HG03354 (cell line): ENCODE results near the gene TRPV4.
"Not testable (repeated sequence)": the region's sequence is repeated elsewhere in the genome, so short reads cannot be mapped to it uniquely, and the experiment has no call there.

Experiments used
- ATAC-seq: cut with Tn5 transposase; IDR thresholded peaks from one replicate; pipeline ENCODE4 v1.9.1; 2021; ENCODE audit warnings: mild to moderate bottlenecking; ENCODE audit not compliant: unreplicated experiment, poor library complexity, severe bottlenecking

The TRPV4 gene

DNA sequence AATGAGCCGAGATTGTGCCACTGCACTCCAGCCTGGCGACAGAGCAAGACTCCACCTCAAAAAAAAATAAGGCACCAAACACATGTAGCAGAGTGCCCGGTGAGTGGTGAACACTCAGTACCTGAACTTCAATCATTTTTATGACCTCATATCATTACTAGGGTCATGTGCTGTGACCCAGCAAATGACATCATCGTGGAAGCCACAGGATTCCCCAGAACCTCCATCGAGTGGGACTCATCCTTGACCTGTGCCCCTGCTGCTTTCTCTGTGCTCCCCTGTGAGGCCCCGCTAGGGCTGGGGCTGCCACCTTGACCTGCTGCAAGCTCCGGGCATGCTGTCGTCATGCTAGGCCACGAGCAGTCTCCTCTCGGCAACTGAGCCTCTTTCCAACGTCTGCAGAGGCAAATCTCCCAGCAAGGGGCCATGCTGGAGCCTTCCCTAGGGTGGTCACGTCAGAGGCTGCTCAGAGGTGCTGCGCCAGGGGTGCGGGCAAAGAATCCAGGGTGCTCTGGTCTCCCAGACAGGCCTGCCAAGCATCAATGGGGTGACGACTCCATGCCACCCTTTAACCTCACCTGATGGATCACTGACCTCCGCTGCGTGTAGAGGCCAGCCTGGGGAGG is 28.6 kb upstream of the TRPV4 start:
- no peak for ATAC-seq

DNA sequence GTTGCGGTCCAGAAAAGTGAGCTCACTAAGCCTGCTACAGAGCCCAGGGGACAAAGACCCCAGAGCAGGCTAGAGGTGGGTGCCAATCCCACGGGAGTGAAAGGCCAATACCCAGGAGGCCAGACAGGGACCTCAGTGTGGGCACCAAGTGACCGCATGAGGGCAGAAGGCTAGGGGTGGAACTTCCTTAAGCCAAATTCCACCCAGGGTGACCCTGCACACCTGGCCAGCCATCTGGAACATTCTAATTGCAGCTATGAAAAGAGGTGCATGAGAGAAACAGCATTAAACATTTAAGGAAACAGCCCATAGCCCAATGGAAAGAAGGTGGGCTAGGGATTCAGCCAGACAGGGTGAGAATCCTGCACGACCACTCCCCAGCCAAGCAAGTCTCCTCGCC is 27.8 kb upstream of the TRPV4 start:
- no peak for ATAC-seq

DNA sequence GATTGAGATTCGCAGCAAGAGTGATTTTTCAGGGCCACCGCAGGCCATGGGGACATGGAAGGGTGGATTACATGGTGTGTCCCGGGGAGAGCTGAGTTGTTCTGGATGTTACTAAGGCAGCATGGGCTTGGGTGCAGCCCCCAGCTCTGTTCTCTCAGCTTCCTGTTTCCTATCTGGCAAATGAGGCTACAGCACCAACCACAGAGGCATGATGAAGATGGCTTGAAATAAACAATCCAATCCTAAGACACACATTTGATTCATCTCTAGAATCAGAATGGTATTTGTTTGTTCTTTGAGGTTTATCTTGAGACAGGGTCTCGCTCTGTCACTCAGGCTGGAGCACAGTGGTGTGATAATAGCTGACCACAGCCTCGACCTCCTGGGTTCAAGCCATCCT is 25.6 kb upstream of the TRPV4 start:
- ATAC-seq: no peak

DNA sequence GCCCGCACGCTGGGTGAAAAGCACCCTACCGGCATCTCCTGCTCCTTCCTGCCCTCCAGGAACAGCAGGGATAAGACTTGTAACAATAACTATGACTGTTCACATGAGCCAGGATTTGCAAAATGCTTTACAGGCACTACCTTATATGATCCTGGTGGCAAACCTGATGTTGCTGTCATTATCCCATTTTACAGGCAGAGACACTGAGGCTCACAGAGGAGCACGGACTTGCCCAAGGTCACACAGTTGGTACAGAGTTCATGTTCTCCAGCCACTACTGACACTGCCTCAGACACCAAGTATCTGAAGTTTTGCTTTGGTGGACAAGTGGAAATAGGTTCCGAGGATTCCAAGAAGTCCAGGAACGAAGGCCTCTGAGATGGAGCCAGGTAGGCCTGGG is 24.5 kb upstream of the TRPV4 start:
- no peak for ATAC-seq

DNA sequence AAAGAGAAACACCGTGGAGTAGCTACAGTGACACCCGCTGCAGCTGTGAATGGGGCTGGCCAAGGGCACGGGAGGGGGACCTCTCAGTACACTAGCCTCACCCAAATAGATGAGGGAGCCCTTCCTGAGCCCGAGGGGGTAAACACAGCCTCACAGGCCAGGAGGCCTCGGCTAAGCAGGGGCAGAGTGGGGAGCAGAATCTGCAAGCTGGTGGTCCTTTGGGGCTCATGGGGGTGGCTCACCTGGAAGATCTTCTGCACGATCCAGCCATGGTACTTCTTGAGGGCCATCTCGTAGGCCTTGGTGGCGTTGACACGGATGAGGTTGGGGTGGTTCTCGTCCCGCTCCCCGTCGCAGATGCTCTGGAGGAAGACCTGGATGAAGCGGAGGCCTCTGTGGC is 22.2 kb upstream of the TRPV4 start:
- no peak for ATAC-seq

DNA sequence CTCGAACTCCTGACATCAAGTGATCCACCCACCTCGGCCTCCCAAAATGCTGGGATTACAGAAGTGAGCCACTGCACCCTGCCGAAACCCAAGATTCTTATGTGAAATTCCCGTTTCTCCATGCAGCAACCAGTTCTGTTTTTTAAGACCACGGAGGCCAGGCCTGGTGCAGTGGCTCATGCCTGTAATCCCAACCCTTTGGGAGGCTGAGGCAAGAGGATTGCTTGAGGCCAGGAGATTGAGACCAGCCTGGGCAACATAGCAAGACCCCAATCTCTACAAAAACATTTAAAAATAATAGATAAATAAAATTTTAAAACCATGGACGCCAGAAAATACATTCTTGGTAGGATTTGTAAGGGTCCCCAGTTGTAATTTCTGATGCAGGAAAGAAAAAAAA is 17.3 kb upstream of the TRPV4 start:
- not testable (repeated sequence) for ATAC-seq

DNA sequence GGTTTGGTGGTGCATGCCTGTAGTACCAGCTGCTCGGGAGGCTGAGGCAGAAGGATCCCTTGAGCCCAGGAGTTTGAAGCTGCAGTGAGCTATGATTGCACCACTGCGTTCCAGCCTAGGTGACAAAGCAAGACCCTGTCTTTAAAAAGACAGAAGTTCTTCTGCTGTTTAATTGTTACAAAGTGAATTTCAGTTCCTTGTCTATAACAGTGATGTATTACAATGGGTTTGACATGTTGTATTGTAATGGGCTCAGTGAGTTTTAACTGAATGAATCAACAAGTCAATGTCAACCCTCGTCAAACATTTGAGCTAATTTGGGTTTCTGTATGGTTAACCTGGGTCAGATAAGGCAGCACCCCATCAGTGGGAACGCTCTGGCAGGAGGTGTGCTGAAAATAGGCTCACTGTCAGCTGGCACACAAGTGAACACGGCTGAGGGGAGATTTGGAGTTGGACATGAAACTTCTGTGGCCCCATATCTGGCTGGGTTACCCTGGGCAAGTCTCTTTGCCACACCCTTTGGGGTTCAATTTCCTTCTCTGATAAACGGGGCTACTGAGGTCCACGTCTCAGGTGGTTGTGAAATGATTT is 14.0 kb upstream of the TRPV4 start:
- ATAC-seq: no peak

DNA sequence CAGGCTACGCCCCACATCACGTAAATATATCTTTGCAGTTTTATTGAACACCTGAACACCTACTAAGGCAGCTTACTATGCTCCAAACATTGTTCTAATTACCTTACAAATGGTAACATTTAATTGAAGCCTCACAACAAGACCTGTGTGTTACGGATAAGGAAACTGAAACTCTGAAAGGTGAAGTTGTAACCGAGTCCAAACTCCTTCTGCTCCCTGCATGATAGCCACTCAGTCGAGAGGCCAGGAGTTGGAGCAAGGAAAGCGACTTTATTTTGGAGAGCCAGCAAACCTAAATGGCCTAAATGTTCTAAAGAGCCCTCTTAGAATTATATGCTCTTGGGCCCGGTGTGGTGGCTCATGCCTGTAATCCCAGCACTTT is 12.6 kb upstream of the TRPV4 start:
- ATAC-seq: no peak

DNA sequence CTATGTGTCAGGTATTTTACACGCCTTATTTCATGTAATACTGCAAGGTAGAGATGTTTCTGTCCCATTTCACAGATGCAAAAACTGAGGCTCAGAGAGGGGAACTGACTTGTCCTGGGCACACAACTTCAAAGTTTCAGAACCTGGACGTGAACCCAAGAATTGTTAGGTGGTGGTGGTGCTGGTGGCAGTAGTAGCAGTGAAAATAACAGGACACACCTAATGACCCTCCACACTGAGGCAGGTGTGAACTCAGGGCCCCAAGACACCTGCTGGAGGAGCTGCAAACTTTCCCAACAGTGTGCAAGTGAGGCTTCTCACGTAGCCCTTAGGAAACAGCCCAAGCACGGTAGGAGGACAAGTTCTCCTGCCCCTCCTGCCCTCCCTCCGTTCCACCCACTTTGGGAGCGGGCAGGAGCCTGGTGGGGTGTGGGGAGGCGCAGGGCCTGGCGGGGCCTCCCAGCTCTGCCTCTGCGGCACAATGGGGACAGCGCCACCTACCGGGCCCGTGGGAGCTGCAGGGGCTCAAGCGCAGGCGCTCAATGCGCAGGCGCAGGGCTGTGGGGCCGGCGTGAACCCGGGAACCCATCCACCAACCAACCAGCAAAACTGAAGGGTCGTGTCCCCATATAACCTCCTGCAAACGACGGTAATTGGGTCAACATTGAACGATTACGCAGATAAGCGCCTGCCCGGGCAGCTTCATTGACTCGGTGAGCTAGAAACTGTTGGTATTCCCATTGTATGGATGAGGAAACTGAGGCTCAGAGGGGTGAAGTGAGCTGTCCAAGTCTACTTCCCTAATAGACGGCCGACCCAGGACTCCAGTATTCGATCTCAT is 12.0 kb upstream of the TRPV4 start:
- ATAC-seq: peak; percentile 78

DNA sequence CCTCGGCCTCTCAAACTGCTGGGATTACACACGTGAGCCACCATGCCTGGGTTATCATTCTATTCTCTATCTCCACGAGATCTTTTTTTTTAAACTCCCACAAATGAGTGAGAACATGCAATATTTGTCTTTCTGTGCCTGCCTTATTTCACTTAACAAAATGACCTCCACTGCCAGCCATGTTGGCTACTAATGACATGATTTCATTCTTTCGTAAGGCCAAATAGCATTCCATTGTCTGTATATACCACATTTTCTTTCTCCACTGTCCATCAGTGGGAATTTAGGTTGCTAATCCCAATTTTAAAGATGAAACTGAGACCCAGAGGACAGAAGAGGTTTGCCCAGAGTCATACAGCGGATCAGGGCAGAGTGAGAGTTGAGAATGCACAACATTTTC is 10.9 kb upstream of the TRPV4 start:
- ATAC-seq: no peak

DNA sequence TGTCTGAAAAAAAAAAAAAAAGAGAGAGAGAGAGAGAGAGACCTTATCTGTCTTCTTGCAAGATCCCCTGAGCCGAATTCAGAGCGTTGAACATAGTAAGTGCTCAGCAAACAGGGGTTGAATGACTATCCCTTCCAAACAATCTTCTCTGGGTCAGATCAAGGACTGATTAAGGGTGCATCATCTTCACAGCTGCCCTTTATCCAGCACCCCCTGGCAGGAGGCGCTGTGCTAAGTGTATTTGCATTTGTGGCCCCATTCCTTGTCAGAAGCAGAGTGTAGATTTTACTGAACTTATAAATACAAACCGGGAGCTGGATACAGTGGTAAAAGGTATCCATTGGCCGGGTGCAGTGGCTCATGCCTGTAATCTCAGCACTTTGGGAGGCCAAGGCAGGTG is 8.8 kb upstream of the TRPV4 start:
- no peak for ATAC-seq

DNA sequence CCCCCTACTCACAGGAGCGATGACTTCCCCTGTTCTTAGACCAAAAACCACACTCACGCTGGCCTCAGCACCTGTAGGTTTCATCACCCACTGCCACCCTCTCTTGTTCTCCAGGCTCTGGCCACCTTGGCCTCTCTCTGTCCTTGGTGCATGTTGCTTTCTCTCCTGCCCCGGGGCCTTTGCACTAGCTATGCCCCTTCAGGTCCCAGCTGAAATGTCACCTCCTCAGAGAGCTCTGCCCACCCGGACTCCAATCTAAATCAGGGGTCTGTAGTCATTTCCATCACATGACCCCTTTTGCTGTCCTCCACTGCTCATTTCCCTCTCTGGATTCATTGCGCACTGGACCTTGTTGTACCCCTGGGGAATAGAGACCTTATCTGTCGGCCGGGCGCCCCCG is 8.2 kb upstream of the TRPV4 start:
- no peak for ATAC-seq

DNA sequence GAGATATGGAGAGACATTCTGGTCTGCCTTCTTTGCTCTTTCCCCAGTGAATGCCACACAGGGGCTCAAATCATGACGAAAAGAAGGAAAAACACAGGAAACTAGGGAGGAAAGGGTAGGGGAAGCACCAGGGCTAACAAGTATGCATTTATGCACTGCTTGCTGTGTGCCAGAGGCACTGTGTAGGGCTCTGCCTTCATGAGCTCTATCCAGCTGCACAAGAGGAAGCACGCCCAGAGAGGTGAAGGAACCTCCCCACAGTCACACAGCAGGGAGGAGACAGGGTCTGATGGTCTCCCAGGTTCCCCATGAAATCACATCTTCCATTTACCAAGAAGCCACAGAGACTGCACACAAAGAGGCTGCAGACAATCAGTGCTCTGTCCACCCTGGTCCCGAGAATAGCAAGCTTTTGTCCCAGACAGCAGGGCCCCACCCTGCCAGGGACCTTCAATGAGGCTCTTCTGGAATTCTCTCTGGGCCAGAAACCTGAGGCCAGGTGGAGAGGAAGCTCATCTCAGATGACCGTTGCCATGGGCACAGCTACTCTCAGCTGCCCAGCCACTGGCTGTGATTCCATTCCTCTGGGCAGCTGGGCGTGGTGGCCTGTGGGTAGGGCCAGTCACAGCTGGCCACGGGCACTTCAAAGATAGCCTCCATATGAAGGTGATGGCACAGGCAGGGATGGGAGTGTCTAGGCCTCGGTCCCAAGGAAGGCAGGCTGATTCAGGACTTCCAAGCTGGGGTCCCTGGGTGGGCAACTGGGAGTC is 7.3 kb upstream of the TRPV4 start:
- ATAC-seq: no peak

DNA sequence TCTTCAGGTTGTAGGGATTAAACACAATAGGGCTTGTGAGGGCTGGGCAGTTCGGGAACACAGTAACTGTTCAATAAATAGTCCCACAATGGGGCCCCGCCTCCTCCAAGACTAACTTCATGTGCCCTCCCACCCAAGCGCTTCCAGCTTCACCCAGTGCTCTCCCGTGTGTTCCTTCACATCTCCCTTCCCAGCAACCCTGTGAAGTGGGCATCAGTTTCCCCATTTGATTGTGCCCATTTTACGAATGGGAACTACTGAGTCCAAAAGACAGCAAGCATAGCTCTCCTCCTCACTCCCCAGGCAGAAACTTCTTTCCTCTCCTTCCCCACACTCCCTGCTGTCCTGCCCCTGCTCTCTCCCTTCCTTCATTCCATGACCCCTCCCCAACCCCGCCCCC is 6.2 kb upstream of the TRPV4 start:
- no peak for ATAC-seq

DNA sequence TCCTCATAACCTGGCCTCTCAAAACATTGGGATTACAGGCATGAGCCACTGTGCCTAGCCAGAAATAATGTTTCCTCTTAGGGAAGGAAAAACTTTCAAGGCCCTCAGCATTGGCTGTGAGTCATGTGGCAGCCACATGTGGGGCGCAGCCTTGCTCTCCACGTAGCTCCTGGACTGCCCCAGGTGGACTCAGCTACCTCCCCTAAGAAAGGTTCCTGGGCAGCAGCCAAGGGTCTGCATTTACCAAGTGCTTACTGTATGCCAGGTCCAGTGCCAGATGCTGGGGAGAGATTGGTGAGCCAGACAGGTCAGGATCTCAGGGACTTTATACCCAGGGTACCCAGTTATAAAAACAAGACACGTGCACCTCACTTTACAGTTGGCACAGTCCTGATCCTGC is 3.7 kb upstream of the TRPV4 start:
- no peak for ATAC-seq

DNA sequence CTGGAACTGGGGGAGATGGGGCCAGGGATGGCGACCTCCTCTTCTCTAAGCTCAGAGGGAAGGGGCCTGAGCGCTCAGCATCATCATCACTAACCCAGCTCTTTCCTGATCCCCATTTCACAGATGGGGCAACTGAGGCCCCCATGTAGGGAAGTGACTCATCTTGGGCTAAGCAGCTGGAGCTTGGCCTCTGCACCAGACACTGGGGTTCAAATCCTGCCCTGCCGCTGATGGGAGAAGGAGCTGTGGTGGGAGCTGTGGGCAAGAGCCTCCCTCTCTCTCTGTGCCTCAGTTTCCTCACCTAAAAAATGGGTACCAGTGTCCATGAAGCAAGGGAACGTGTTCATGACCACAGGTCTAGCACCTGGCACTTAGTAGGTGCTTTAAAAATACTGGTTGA is 2.6 kb upstream of the TRPV4 start:
- no peak for ATAC-seq

DNA sequence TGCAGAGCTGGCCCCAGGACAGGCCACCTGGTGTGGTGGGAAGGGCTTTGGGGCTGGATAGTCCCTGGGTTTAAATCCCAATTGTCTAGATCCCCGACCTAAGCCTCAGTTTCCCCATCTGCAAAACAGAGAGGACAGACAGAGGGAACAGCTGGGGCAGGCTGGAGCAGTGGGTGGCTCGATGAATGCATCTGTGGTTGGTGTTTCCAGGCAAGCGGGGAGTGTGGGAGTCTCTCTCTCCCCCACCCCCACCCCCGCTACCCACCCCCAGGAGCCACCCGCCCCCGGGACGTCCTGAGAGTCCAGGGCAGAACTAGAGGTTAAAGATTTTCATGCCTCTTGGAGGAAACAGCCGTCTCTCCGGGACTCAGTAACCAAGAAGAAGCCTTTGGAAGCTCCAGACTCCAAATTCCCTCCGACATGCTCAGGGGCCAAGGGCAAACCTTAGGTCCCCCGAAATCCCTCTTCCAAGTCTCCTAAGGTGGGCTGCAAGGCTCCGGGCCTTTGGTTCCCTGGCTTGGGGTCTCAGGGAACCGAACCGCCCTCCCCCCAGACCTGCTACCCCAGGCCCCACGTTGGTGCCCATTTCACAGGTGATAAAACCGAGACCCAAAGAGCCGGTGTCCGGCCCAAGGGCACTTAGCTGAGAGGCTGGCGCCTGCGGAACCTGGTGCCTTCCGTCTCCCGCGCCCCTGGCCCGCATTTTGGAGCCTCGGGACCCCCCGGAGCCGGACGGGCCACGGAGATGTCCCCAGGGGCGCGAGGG is 474 bp downstream of the TRPV4 start:
- no peak for ATAC-seq

DNA sequence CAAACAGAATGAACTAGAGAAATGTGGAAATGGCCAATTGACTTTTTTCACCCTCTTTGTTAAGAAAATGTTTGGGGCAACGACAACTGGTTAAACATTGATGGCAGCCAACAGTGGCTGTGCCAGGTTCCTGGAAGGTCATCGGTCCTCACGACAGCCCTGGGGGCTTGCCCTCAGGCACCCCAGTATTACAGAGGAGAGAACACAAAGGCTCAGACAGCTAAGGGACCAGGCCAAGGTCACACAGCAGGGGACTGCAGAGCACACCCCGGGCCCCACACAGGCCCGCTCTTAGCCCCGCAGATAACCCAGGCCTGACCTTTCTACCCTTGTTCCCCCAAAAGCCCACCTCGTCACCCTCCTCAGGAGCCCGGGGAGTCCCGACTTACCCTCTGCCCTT is 1.3 kb downstream of the TRPV4 start:
- no peak for ATAC-seq

DNA sequence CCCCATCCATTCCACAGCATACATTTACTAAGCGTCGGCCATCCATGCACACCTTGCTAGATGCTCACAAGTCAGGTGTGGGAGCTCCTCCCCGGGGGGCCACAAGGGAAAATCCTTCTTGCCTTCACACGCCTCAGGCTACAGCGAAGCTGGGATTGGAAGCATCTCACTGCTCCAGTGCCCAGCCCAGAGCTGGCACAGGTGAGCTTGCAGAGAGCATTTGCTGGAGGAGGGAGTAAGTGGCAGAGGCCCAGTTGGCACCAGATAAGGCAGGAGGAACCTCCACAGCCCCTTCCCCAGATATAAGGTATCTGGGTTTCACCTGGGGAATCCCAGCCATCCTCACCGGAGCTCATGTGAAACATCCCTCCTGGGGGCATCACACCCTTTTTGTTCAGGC is 1.8 kb downstream of the TRPV4 start:
- ATAC-seq: no peak

DNA sequence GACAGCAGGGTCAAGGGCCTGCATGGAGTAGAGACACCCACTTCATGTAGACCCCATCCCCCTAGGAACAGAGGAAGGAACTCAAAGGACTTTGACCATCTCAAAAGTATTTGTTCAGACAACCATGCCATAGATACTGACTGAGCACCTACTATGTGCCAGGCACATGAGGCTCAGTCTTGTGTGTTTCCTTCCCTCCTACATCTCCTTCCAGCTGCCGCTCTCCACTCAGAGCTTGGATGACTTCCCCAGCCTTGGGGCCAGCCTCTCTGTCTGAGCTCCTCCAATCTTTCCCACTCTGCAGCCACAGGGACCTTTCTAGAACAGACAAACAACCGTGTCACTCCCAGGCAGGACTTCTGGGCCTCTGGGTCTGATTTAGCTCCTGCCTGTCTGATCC is 2.5 kb downstream of the TRPV4 start:
- no peak for ATAC-seq
